Measurements from ENCODE around the gene IGSF5.

DNA sequence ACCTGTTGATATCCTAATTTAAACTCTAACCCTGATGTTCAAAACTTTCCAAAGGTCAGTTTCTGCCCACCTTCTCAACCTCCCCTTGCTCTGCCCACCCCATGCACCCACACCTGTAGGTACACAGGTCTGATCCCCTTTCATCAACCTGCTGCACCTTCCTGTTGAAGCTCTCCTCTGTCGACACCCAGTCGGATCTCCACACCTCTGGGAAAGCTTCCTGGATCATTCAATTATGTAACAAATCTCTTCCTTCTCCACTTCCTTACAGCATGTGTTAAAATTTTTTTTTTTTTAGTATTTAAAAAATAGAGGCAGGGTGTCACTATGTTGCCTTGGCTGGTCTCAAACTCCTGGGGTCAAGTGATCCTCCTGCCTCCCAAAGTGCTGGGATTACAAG, 44.7 kb upstream of the IGSF5 start:
- TF ChIP-seq PCBP1 (IDR thresholded peaks at IDR 0.05; ENCODE audit: low read depth, low read length, poor library complexity, severe bottlenecking) (no peak), SNRNP70 (optimal IDR thresholded peaks at IDR 0.05; ENCODE audit: low read depth, low read length) (no peak), RBM14 (IDR thresholded peaks at IDR 0.05; ENCODE audit: borderline replicate concordance, insufficient read depth, low read depth, low read length) (no peak)
- TF ChIP-seq, protein P1, sequence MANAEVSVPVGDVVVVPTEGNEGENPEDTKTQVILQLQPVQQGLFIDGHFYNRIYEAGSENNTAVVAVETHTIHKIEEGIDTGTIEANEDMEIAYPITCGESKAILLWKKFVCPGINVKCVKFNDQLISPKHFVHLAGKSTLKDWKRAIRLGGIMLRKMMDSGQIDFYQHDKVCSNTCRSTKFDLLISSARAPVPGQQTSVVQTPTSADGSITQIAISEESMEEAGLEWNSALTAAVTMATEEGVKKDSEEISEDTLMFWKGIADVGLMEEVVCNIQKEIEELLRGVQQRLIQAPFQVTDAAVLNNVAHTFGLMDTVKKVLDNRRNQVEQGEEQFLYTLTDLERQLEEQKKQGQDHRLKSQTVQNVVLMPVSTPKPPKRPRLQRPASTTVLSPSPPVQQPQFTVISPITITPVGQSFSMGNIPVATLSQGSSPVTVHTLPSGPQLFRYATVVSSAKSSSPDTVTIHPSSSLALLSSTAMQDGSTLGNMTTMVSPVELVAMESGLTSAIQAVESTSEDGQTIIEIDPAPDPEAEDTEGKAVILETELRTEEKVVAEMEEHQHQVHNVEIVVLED (CRISPR knock-in tag; IDR thresholded peaks at IDR 0.05), result no peak
- TF ChIP-seq, protein P2, sequence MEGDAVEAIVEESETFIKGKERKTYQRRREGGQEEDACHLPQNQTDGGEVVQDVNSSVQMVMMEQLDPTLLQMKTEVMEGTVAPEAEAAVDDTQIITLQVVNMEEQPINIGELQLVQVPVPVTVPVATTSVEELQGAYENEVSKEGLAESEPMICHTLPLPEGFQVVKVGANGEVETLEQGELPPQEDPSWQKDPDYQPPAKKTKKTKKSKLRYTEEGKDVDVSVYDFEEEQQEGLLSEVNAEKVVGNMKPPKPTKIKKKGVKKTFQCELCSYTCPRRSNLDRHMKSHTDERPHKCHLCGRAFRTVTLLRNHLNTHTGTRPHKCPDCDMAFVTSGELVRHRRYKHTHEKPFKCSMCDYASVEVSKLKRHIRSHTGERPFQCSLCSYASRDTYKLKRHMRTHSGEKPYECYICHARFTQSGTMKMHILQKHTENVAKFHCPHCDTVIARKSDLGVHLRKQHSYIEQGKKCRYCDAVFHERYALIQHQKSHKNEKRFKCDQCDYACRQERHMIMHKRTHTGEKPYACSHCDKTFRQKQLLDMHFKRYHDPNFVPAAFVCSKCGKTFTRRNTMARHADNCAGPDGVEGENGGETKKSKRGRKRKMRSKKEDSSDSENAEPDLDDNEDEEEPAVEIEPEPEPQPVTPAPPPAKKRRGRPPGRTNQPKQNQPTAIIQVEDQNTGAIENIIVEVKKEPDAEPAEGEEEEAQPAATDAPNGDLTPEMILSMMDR (IDR thresholded peaks at IDR 0.05 in 2 of 3, conservative IDR thresholded peaks at IDR 0.05 in 1 of 3; ENCODE audit: insufficient read depth in 2 of 3, low read depth in 1 of 3, low read length in 3 of 3), result no peak
